Stomach (tissue), 9 donors: ENCODE measurements around the gene PJA1. TPM values are rescaled to one million over a fixed set of nuclear protein-coding genes. Genes with fewer than 3 reads are reported as not detected.

Experiments used
- DNase-seq, 2 donors: peaks; one replicate each; pipeline versions ENCODE4 v3.0.0 to v3.0.0-alpha.2; 2013 to 2019
- H3K27ac ChIP-seq, 5 donors: fragments of 200-600 bp in 4 of 5; sonication (generic) in 4 of 5; one replicate each; pipeline ENCODE4 v1.5.1; 2013 to 2019; ENCODE audit warnings: mild to moderate bottlenecking in 1 of 5, moderate library complexity in 1 of 5
- H3K27me3 ChIP-seq, 3 donors: fragments of 200-600 bp; sonication (generic); one replicate each; pipeline ENCODE4 v1.5.1; 2017 to 2019; ENCODE audit warnings: mixed run types in 1 of 3
- H3K36me3 ChIP-seq, 4 donors: fragments of 200-600 bp; sonication (generic); 1 replicate in 3 of 4; 2 replicates in 1 of 4; pipeline ENCODE4 v1.5.1; 2016 to 2019
- H3K4me1 ChIP-seq, 4 donors: fragments of 200-600 bp; sonication (generic); one replicate each; pipeline ENCODE4 v1.5.1; 2016 to 2019
- H3K4me3 ChIP-seq, 4 donors: fragments of 200-600 bp; sonication (generic) in 3 of 4; one replicate each; pipeline ENCODE4 v1.5.1; 2016 to 2019; ENCODE audit warnings: mild to moderate bottlenecking in 1 of 4
- H3K9me3 ChIP-seq, 4 donors: fragments of 200-600 bp; sonication (generic); one replicate each; pipeline ENCODE4 v1.5.1; 2016 to 2019
- EP300 ChIP-seq: sonication (generic); formaldehyde crosslinking; IDR thresholded peaks from one replicate; pipeline ENCODE4 v1.6.1; 2017; ENCODE audit warnings: antibody characterized with exemption
- POLR2A ChIP-seq, 4 donors: fragments of 450-650 bp; IDR thresholded peaks; one replicate each; pipeline ENCODE4 v1.6.1; 2016; ENCODE audit warnings: antibody characterized with exemption in 4 of 4, control low read depth in 2 of 4, mild to moderate bottlenecking in 1 of 4, moderate library complexity in 1 of 4
- POLR2AphosphoS5 ChIP-seq, 3 donors: sonication (generic); formaldehyde crosslinking; IDR thresholded peaks; one replicate each; pipeline ENCODE4 v1.6.1; 2016; ENCODE audit warnings: antibody characterized with exemption in 3 of 3
- WGBS, 5 donors: extraction: QIAGEN DNeasy Blood & Tissue Kit in 3 of 5; methylation state at CpG; one replicate each; pipeline versions ENCODE4 v1.1.5 to v1.1.7; 2013 to 2018; 5-methylcytosine and 5-hydroxymethylcytosine counted together
- intact Hi-C: fragments of 100-400 bp; cut with DNase I; formaldehyde crosslinking; loops from one replicate; pipeline ENCODE4 v1.15.1; 2023; ENCODE audit warnings: low total_unique reads
- polyA plus RNA-seq, 3 donors: library from polyadenylated mRNA; stranded (reverse); fragments of 200-250 nt; gene quantifications; one replicate each; pipeline ENCODE4 v1.2.3, GENCODE V29; 2013
- total RNA-seq, 5 donors: library from RNA; depleted of rRNA; stranded (reverse); fragments of >200 nt; gene quantifications; one replicate each; pipeline versions ENCODE4 v1.1.0 to v1.2.3, GENCODE V29; 2014 to 2016
- TF ChIP-seq, protein P1 (sequence below), 7 experiments: fragments of 450-650 bp in 4 of 7; fragments of 200-600 bp in 3 of 7; sonication (generic) in 3 of 7; IDR thresholded peaks; one replicate each; pipeline ENCODE4 v1.5.1; 2016 to 2019; ENCODE audit warnings: antibody characterized with exemption in 7 of 7, control low read depth in 2 of 7, mild to moderate bottlenecking in 1 of 7
- donor health status: healthy with polysubstance abuse.
- donor health status: Bipolar disorder and iron deficiency.
- donor health status: healthy.

The PJA1 gene
- total and polyA plus RNA-seq, 8 donors: 1.7 to 41.4 (median 12.0) TPM

DNA sequence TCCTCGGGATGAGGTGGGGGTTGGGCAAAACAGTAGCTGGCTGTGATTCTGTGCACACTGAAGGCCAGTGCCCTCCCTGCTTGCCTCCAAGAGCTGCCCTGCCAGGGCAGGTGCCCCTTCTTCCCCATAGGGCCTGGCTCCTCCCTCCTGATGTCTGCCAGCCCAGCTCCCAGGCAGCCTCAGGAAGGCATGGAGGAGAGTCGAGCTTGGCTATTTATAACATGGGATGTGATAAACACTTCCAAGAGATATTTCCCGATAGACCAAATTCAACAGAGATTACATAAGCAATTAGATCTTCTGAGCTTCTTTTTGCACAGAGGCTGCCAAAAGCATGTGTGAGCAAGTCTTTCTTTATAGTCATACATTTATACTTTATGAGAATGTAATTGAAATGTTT is 45.3 kb upstream of the PJA1 start:
- no peak overlapping the region for H3K4me3 ChIP-seq
- H3K36me3 ChIP-seq: no peaks in the 10 kb centered on the region
- no peaks in the 10 kb centered on the region for H3K4me1 ChIP-seq
- intact Hi-C loops: no loop called here
- no peak for TF ChIP-seq POLR2AphosphoS5 (IDR thresholded peaks at IDR 0.05)
- no peak for TF ChIP-seq EP300
- TF ChIP-seq, protein P1, sequence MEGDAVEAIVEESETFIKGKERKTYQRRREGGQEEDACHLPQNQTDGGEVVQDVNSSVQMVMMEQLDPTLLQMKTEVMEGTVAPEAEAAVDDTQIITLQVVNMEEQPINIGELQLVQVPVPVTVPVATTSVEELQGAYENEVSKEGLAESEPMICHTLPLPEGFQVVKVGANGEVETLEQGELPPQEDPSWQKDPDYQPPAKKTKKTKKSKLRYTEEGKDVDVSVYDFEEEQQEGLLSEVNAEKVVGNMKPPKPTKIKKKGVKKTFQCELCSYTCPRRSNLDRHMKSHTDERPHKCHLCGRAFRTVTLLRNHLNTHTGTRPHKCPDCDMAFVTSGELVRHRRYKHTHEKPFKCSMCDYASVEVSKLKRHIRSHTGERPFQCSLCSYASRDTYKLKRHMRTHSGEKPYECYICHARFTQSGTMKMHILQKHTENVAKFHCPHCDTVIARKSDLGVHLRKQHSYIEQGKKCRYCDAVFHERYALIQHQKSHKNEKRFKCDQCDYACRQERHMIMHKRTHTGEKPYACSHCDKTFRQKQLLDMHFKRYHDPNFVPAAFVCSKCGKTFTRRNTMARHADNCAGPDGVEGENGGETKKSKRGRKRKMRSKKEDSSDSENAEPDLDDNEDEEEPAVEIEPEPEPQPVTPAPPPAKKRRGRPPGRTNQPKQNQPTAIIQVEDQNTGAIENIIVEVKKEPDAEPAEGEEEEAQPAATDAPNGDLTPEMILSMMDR (IDR thresholded peaks at IDR 0.05): no peak
- TF ChIP-seq POLR2A (IDR thresholded peaks at IDR 0.05): no peak
- DNase-seq: peak in 1 of 2 donors; percentile 52
- H3K27ac ChIP-seq: no peak overlapping the region
- peaks cover 0 to 13% (median 0%) of the 10 kb centered on the region in 3 donors for H3K27me3 ChIP-seq
- 27 to 43% (median 39%) methylated on average over 3 of the region's 3 CpGs for WGBS, 5 donors
- peaks cover 0 to 10% (median 2%) of the 10 kb centered on the region in 4 donors for H3K9me3 ChIP-seq

DNA sequence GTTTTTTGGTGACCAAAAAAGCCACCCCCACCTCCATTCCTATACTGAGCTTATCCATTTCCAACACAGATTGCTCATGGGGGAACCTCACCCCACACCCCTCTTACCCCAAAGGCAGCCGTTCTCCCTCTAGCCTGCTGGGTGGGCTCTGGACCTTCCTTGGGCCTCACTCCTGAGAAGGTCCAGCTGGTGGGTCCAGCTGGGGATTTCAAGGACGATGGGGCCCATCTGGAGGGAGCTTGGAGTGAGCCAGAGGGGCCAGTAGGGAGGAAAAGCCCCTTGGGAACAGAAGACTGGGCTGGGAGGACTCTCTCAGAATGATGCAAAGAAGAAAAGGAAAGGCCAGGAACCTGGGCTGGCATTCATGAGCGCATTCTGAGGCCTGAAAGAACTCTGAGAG is 42.0 kb upstream of the PJA1 start:
- no peak overlapping the region for H3K27ac ChIP-seq
- peaks cover 0 to 10% (median 2%) of the 10 kb centered on the region in 4 donors for H3K9me3 ChIP-seq
- H3K27me3 ChIP-seq: peaks cover 0 to 14% (median 0%) of the 10 kb centered on the region in 3 donors
- TF ChIP-seq, protein P1 (IDR thresholded peaks at IDR 0.05): no peak
- TF ChIP-seq POLR2AphosphoS5 (IDR thresholded peaks at IDR 0.05) (no peak), EP300 (no peak), POLR2A (IDR thresholded peaks at IDR 0.05) (no peak)
- no peaks in the 10 kb centered on the region for H3K36me3 ChIP-seq
- no peak overlapping the region for H3K4me3 ChIP-seq
- WGBS, 5 donors: 33 to 69% (median 56%) methylated on average over 2 to 3 of the region's 3 CpGs
- intact Hi-C loops: no loop called here
- no peaks in the 10 kb centered on the region for H3K4me1 ChIP-seq
- peak in 1 of 2 donors; percentile 57 for DNase-seq

DNA sequence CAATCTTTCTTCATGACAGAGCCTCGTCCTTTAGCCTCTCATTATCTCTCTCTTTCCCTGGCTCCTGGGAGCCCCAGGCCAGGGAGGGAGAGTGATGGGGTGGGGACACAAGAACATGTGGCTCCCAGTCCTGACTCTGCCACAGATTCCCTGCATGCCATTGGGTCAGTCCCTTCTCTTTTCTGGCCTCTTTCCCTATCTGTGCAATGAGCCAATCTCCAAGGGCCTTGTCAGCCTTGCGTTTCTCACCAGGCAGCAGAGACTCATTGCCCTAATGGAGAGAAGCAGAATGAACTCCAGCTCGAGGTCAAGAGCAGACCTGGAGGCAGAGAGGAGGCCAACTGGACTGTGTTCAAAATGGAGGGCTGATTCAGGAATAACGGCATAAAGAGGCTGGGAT is 38.4 kb upstream of the PJA1 start:
- WGBS, 5 donors: 55 to 90% (median 74%) methylated on average over 4 of the region's 4 CpGs
- no peaks in the 10 kb centered on the region for H3K4me1 ChIP-seq
- H3K9me3 ChIP-seq: no peaks in the 10 kb centered on the region
- H3K4me3 ChIP-seq: no peak overlapping the region
- DNase-seq: no peak
- H3K27me3 ChIP-seq: peaks cover 0 to 6% (median 0%) of the 10 kb centered on the region in 3 donors
- H3K36me3 ChIP-seq: no peaks in the 10 kb centered on the region
- TF ChIP-seq EP300: no peak
- TF ChIP-seq POLR2A (IDR thresholded peaks at IDR 0.05): no peak
- TF ChIP-seq, protein P1 (IDR thresholded peaks at IDR 0.05): no peak
- no peak for TF ChIP-seq POLR2AphosphoS5 (IDR thresholded peaks at IDR 0.05)
- H3K27ac ChIP-seq: no peak overlapping the region
- intact Hi-C loops: no loop called here

DNA sequence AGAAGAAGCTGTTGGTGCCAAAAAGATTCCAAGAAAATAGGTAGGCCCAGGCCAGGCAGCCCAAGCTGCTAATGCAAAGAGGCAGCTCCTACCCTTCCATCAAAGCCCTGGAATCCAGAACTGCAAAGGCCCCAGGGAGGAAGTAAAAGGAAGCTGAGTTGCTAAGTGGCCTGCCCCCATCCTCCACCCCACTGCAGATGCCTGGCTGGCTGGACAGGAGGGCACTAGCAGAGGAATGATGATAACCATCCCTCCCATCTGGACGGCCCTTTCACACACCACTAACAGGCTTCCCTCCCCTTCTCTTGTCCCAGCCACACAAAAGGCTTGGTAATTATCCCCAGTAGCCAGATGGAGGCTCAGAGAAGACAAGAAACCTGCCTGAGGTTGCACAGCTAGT is 32.4 kb upstream of the PJA1 start:
- no peak for TF ChIP-seq POLR2A (IDR thresholded peaks at IDR 0.05)
- TF ChIP-seq, protein P1 (IDR thresholded peaks at IDR 0.05): no peak
- TF ChIP-seq POLR2AphosphoS5 (IDR thresholded peaks at IDR 0.05): no peak
- no peak for TF ChIP-seq EP300
- Histone ChIP-seq H3K36me3 (no peaks in the 10 kb centered on the region), H3K4me3 (no peak overlapping the region), H3K4me1 (no peaks in the 10 kb centered on the region), H3K27me3 (peaks cover 0 to 6% (median 0%) of the 10 kb centered on the region in 3 donors), H3K27ac (no peak overlapping the region), H3K9me3 (no peaks in the 10 kb centered on the region)
- 40 to 67% (median 56%) methylated on average over 1 of the region's 1 CpG for WGBS, 5 donors
- no peak for DNase-seq
- intact Hi-C loops: no loop called here
